ENCODE data around the gene TRAK2. TPM values are rescaled to one million over a fixed set of nuclear protein-coding genes. Genes with fewer than 3 reads are reported as not detected.
"Not testable (repeated sequence)": the region's sequence is repeated elsewhere in the genome, so short reads cannot be mapped to it uniquely, and the experiment has no call there.

The TRAK2 gene
- total and polyA plus RNA-seq, 2 donors (not counting 3 experiments of a cell fraction or from before 2014, with no cell fraction given), result 9.7 to 35.7 TPM

DNA sequence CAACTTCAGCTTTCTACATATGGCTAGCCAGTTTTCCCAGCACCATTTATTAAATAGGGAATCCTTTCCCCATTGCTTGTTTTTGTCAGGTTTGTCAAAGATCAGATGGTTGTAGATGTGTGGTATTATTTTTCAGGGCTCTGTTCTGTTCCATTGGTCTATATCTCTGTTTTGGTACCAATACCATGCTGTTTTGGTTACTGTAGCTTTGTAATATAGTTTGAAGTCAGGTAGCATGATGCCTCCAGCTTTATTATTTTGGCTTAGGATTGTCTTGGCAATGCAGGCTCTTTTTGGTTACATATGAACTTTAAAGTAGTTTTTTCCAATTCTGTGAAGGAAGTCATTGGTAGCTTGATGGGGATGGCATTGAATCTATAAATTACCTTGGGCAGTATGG is 22.9 kb downstream of the TRAK2 start:
- POLR2A ChIA-PET; BruUV-seq (replicated peaks); H3K9me3 ChIP-seq (replicated peaks; ENCODE audit: control insufficient read depth, insufficient read depth, low read length); H4K20me1 ChIP-seq (replicated peaks; ENCODE audit: control insufficient read depth, extremely low read depth, insufficient read depth, low read length); intact Hi-C loops (cut with micrococcal nuclease); H3K4me3 ChIP-seq (replicated peaks in 1 of 3; ENCODE audit: insufficient read depth in 1 of 3, low read depth in 1 of 3, low read length in 3 of 3); H3K9ac ChIP-seq (replicated peaks; ENCODE audit: extremely low read depth, insufficient read depth, low read length); FAIRE-seq; H3K36me3 ChIP-seq (ENCODE audit: control insufficient read depth in 2 of 2, extremely low read depth in 1 of 2, insufficient read depth in 2 of 2, low read length in 2 of 2); CTCF ChIA-PET; DNase-seq (ENCODE audit: low read depth, low spot score); H3K4me2 ChIP-seq (ENCODE audit: insufficient read depth, low read length); H3K27me3 ChIP-seq (ENCODE audit: control insufficient read depth in 2 of 2, insufficient read depth in 2 of 2, low read length in 2 of 2); dilution Hi-C loops (cut with MboI; ENCODE audit: extremely low pct_ligation_motif_present, low sequenced_read_pairs); H3K27ac ChIP-seq (ENCODE audit: insufficient read depth, low read depth, low read length); H2AFZ ChIP-seq (ENCODE audit: low read depth, low read length); H3K9me1 ChIP-seq (replicated peaks; ENCODE audit: control insufficient read depth, extremely low read depth, insufficient read depth, low read length): not testable (repeated sequence)
- H3K79me2 ChIP-seq (ENCODE audit: control insufficient read depth, insufficient read depth, low read length), result peaks cover 12% of the 10 kb centered on the region
- peaks cover 30% of the 10 kb centered on the region for H3K4me1 ChIP-seq (ENCODE audit: control insufficient read depth, extremely low read depth, insufficient read depth, low read length)

DNA sequence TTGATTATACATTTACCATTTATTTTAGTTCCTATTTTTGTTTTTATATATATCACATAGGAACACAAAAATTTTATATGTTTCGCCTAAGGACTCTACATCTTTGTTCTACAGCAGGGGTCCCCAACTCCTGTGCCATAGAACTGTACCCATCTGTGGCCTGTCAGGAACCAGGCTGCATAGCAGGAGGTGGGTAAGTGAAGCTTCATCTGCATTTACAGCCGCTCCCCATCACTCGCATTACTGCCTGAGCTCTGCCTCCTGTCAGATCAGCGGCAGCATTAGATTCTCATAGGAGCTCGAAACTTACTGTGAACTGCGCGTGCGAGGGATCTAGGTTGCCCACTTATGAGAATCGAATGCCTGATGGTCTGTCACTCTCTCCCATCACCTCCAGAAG is 25.3 kb downstream of the TRAK2 start:
- no peak overlapping the region for H3K4me2 ChIP-seq (ENCODE audit: insufficient read depth, low read length)
- POLR2A ChIA-PET, result no interaction called here
- H3K79me2 ChIP-seq (ENCODE audit: control insufficient read depth, insufficient read depth, low read length), result peaks cover 6% of the 10 kb centered on the region
- no peak overlapping the region for H3K27ac ChIP-seq (ENCODE audit: insufficient read depth, low read depth, low read length)
- H3K27me3 ChIP-seq (ENCODE audit: control insufficient read depth in 2 of 2, insufficient read depth in 2 of 2, low read length in 2 of 2), result no peaks in the 10 kb centered on the region
- CTCF ChIA-PET, result interaction anchor here (0.7 kb wide), 1 partner anchor 12 kb away, joined by 3 read pairs; no protein-coding TSS in a partner anchor
- FAIRE-seq (no peak), DNase-seq (ENCODE audit: low read depth, low spot score) (no peak)
- H3K4me1 ChIP-seq (ENCODE audit: control insufficient read depth, extremely low read depth, insufficient read depth, low read length), result peaks cover 12% of the 10 kb centered on the region
- no peaks in the 10 kb centered on the region for H3K9me1 ChIP-seq (replicated peaks; ENCODE audit: control insufficient read depth, extremely low read depth, insufficient read depth, low read length)
- BruUV-seq (replicated peaks), result no TSS peak
- H3K4me3 ChIP-seq (replicated peaks in 1 of 3; ENCODE audit: insufficient read depth in 1 of 3, low read depth in 1 of 3, low read length in 3 of 3), result no peak overlapping the region
- H3K36me3 ChIP-seq (ENCODE audit: control insufficient read depth in 2 of 2, extremely low read depth in 1 of 2, insufficient read depth in 2 of 2, low read length in 2 of 2), result no peaks in the 10 kb centered on the region
- H4K20me1 ChIP-seq (replicated peaks; ENCODE audit: control insufficient read depth, extremely low read depth, insufficient read depth, low read length), result no peaks in the 10 kb centered on the region
- intact Hi-C loops (cut with micrococcal nuclease) (no loop called here), dilution Hi-C loops (cut with MboI; ENCODE audit: extremely low pct_ligation_motif_present, low sequenced_read_pairs) (no loop called here)
- no peak overlapping the region for H3K9ac ChIP-seq (replicated peaks; ENCODE audit: extremely low read depth, insufficient read depth, low read length)
- H2AFZ ChIP-seq (ENCODE audit: low read depth, low read length), result no peak overlapping the region
- no peak for TF ChIP-seq POLR2A (IDR thresholded peaks at IDR 0.05; ENCODE audit: low read depth, low read length)
- TF ChIP-seq JUN (IDR thresholded peaks at IDR 0.05; ENCODE audit: borderline replicate concordance, insufficient read depth, insufficient read length, low read depth), result no peak
- TF ChIP-seq MYC (IDR thresholded peaks at IDR 0.05; ENCODE audit: low read depth, low read length), result no peak
- no peak for TF ChIP-seq FOS (IDR thresholded peaks at IDR 0.05; ENCODE audit: borderline replicate concordance, insufficient read depth, low read length)
- TF ChIP-seq POLR2AphosphoS5 (IDR thresholded peaks at IDR 0.05; ENCODE audit: insufficient read depth, low read depth, low read length), result no peak
- TF ChIP-seq GATA2 (IDR thresholded peaks at IDR 0.05; ENCODE audit: insufficient read depth, insufficient read length, low read depth, low read length), result no peak
- TF ChIP-seq, protein P1, sequence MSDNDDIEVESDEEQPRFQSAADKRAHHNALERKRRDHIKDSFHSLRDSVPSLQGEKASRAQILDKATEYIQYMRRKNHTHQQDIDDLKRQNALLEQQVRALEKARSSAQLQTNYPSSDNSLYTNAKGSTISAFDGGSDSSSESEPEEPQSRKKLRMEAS (IDR thresholded peaks at IDR 0.05; ENCODE audit: insufficient read depth, insufficient read length), result no peak
- TF ChIP-seq EZH2 (IDR thresholded peaks at IDR 0.05; ENCODE audit: borderline replicate concordance, low read depth, low read length, severe bottlenecking), result no peak
- TF ChIP-seq, protein P2, sequence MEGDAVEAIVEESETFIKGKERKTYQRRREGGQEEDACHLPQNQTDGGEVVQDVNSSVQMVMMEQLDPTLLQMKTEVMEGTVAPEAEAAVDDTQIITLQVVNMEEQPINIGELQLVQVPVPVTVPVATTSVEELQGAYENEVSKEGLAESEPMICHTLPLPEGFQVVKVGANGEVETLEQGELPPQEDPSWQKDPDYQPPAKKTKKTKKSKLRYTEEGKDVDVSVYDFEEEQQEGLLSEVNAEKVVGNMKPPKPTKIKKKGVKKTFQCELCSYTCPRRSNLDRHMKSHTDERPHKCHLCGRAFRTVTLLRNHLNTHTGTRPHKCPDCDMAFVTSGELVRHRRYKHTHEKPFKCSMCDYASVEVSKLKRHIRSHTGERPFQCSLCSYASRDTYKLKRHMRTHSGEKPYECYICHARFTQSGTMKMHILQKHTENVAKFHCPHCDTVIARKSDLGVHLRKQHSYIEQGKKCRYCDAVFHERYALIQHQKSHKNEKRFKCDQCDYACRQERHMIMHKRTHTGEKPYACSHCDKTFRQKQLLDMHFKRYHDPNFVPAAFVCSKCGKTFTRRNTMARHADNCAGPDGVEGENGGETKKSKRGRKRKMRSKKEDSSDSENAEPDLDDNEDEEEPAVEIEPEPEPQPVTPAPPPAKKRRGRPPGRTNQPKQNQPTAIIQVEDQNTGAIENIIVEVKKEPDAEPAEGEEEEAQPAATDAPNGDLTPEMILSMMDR (IDR thresholded peaks at IDR 0.05; ENCODE audit: extremely low read depth in 1 of 2, insufficient read depth in 1 of 2, low read depth in 1 of 2, low read length in 2 of 2), result no peak
- no peaks in the 10 kb centered on the region for H3K9me3 ChIP-seq (replicated peaks; ENCODE audit: control insufficient read depth, insufficient read depth, low read length)

Data from endothelial cell of umbilical vein (primary cell).